Left forelimb (tissue), 1 donor: ENCODE measurements around the gene RHOA.
"Not testable (repeated sequence)": the region's sequence is repeated elsewhere in the genome, so short reads cannot be mapped to it uniquely, and the experiment has no call there.

ENCODE experiments used
- DNase-seq: peaks from one replicate; pipeline ENCODE4 v3.0.0-alpha.2; 2018; ENCODE audit warnings: low spot score

The RHOA gene

GRCh38 chr3:49411535-49411967, 225 bp downstream of the RHOA start:
- DNase-seq: no peak

DNA sequence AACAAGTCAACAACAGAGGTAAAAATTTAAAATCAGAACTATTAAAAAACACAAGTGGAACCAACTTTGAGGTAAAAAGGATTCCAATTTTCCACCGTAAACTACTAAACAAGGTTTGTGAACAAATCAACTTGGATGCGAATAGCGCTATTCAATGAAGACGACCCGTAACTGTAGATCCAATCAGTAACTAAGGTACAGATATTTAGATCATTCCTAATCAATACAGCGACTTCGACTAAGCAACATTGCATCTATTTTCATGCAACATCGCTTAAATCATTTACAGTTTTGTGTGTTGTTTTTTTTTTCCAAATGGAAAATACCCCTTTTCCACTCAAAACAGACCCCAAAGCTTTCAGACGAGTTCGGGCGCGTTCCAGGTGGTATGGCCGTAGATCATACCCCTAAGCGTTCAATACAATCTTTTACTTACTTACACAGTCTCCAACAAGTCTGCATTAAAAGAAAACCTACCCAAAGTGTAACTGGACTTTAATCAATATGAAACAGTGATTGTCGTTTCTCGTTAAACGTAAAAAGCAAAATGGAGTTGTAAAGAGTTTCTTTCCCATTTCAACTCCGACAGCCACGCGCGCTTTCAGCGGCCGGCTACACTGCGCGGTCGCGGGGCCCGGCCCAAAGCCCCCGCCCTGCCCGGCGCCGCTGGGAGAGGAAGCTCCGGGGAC, 786 bp downstream of the RHOA start:
- no peak for DNase-seq

GRCh38 chr3:49410066-49410845, 1.5 kb downstream of the RHOA start:
- no peak for DNase-seq

DNA sequence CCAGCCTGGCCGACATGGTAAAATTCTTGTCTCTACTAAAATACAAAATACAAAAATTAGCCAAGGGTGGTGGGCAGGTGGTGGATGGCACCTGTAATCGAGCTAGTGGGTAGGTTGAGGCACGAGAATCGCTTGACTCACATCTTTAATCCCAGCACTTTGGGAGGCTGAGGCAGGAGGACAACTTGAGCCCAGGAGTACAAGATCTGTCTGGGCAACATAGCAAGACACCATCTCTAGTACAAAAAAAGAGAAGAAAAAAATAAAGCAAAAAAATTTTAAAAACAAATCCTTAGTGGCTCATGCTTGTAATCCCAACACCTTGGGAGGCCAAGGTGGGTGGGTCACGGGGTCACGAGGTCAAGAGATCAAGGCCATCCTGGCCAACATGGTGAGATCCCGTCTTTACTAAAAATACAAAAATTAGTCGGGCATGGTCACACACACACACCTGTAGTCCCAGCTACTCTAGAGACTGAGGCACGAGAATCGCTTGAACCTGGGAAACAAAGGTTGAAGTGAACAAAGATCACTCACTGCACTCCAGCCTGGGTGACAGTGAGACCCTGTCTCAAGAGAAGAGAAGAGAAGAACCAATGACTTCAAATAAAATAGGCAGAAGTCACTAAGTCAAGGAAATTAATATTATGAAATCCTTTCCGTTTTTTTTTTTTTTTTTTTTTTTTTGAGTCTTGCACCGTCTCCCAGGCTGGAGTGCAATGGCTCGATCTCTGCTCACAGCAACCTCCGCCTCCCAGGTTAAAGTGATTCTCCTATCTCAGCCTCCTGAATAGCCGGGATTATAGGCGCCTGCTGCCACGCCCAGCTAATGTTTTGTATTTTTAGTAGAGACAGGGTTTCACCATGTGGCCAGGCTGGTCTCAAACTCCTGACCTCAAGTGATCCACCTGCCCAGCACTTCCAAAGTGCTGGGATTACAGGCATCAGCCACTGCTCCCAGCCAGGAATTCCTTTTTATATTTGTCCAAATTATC, 4.9 kb downstream of the RHOA start:
- no peak for DNase-seq

GRCh38 chr3:49405570-49405969, 6.2 kb downstream of the RHOA start:
- DNase-seq: not testable (repeated sequence)

DNA sequence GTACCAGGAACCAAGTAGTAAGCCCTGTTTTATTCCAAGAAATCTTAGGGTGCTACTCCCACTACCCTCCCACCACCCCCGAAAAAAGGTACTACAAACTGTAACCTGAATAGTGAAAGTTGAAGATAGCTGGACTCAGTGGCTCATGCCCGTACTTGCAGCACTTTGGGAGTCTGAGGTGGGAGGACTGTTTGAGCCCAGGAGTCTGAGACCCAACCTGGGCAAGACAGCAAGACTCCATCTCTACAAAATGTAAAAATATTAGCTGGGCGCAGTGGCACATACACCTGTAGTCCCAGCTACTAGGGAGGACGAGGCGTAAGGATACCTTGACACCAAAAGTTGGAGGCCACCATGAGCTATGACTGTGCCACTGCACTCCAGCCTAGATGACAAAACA, 7.9 kb downstream of the RHOA start:
- no peak for DNase-seq

GRCh38 chr3:49401766-49402165, 10.0 kb downstream of the RHOA start:
- DNase-seq: no peak

GRCh38 chr3:49399461-49399860, 12.3 kb downstream of the RHOA start:
- no peak for DNase-seq

- DNase-seq: no peak
Measured at GRCh38 chr3:49397470-49397869, 14.3 kb downstream of the RHOA start.

DNA sequence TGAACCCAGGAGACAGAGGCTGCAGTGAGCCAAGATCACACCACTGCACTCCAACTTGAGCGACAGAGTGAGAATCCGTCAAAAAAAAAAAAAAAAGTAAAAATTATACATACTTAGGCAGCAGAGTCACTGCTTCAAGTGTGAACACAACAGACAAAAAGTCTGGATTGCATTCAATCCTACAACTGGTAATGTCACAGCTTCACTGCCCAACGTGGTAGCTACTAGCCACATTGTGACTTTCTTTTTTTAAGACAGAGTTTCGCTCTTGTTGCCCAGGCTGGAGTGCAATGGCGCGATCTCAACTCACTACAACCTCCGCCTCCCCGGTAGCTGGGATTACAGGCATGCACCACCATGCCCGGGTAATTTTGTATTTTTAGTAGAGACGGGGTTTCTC, 20.5 kb downstream of the RHOA start:
- not testable (repeated sequence) for DNase-seq

DNA sequence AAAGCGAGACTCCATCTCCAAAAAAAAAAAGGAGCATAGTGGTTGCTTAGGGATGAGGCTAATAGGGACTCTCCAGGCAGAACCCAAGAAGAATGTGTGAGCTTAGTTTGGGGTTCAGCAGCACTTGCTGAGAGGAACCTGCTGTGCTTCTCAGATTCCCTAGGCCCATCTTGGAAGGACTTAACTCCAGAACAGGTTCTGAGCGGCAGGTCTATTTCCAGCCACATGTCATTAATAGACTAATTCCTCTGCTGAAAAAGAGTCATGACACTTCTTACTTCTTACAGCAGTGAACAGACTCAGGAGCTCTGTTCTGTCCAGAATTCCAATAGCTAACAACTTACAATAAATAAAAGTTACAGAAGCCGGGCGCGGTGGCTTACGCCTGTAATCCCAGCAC, 22.5 kb downstream of the RHOA start:
- DNase-seq: no peak

- DNase-seq: no peak
Measured at GRCh38 chr3:49388289-49388820, 23.4 kb downstream of the RHOA start.

DNA sequence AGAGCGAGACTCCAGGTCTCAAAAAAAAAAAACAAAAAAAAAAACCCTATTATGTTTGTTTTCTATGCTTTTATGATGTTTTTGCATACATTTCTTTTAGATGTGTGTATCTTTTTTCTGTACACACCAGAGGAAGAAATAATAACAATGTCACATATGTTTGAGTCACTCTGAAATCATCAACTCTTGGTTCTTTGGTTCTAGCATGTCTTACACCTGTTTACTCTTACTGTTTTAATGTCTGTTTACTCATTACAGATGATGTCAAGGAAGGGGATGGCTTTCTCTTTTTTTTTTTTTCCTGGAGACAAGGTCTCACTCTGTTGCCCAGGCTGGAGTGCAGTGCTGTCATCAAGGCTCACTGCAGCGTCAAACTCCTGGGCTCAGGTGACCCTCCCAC, 24.1 kb downstream of the RHOA start:
- DNase-seq: no peak

DNA sequence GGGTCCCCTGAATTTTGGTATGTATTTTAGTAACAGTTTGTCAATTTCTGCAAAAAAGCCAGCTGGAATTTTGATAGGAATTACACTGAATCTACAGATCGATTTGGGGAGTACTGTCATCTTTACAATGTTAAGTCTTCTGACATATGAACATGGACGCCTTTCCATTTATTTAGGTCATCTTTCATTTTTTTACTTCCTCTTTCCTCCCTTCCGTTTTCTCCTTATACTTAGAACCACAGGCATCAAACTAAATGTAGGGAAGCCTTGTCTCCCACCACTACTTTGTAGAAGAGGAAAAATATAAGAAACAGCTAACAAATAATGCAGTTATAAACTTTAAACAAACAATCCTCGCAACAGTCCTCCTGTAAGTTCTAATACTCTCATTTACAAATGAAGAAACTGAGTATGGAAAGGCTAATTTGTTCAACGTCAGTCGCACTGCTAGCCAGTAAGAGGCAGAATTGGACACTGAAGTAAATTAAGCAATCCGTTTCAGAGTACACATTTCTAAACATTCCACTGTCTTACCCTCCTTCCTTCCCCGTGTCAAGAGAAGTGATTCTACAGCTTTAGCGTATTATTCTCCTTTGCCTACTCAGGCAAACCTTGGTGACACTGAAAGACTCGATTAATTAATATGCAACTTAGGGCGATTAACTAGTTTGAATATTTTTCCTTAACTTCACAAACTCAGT, 25.6 kb downstream of the RHOA start:
- no peak for DNase-seq

DNA sequence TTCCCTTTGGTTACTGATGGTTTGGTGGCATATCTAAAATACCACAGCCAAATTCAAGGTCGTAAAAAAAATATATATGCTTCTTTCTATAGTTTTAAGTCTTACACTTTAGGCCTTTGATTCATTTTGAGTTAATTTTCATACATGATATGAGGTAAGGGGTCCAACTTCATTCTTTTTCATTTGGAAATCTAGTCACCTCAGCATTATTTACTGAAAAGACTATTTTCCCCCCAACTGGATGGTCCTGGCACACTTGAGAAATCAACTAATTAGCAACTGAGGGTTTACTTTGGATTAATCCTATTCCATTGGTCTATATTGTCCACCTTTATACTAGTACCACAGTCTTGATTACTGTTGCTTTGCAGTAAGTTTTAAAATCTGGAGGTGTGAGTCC, 26.2 kb downstream of the RHOA start:
- DNase-seq: no peak

- no peak for DNase-seq
Measured at GRCh38 chr3:49383387-49383786, 28.4 kb downstream of the RHOA start.

DNA sequence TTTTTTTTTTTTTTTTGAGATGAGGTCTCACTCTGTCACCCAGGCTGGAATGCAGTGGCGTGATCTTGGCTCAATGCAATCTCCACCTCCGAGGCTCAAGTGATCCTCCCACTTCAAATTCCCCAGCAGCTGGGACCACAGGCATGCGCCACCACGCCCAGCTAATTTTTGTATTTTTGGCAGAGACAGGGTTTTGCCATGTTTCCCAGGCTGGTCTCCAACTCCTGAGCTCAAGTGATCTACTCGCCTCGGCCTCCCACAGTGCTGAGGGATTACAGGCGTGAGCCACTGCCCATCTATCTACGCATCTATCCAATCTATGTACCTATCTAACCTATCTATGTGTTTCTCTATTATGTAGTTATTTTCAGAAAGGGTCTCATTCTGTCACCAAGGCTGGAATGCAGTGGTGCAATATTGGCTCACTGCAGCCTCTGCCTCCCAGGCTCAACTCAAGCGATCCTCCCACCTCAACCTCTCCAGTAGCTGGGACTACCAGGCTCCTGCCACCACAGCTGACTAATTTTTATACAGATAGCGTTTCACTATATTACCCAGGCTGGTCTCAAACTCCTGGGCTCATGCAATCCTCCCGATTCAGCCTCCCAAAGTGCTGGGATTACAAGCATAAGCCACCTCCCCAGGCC, 33.4 kb downstream of the RHOA start:
- no peak for DNase-seq

GRCh38 chr3:49377483-49377882, 34.3 kb downstream of the RHOA start:
- no peak for DNase-seq

GRCh38 chr3:49371946-49372345, 39.8 kb downstream of the RHOA start:
- no peak for DNase-seq

GRCh38 chr3:49370585-49371290, 41.0 kb downstream of the RHOA start:
- DNase-seq: no peak
